A549 (cell line): ENCODE results near the gene LSR. TPM values are rescaled to one million over a fixed set of nuclear protein-coding genes. Genes with fewer than 3 reads are reported as not detected.

ENCODE experiments used
- ATAC-seq, 2 experiments: fragments of 200-7000 bp in 1 of 2; fragments of >200 bp in 1 of 2; cut with Nextera tagmentation in 1 of 2; cut with Tn5 transposase in 1 of 2; 3 replicates each; pipeline versions ENCODE4 v1.8.0 to v1.9.1; 2018 to 2020; ENCODE audit warnings: mild to moderate bottlenecking in 1 of 2, moderate library complexity in 1 of 2
- CTCF ChIA-PET: fragments of 300-600 bp; sonication (Branson Sonifier 250); formaldehyde crosslinking; extraction: SDS; loops from one replicate; lab custom pipeline; 2021; ENCODE audit warnings: antibody characterized with exemption, inconsistent platforms; lab: Yijun Ruan, JAX
- POLR2A ChIA-PET: fragments of 350-600 bp; formaldehyde crosslinking; extraction: SDS; loops from one replicate; lab custom pipeline; 2021; ENCODE audit warnings: antibody characterized with exemption, inconsistent platforms; lab: Yijun Ruan, JAX
- DNase-seq, 2 experiments: peaks; one replicate each; pipeline versions ENCODE4 v3.0.0 to v3.0.0-alpha.2; 2011 to 2016; ENCODE audit warnings: low read depth in 1 of 2, low spot score in 1 of 2
- FAIRE-seq: peaks from 2 replicates; lab custom pipeline; 2011; peaks lifted over from hg19 to GRCh38; lab: Jason Lieb, UNC
- H3K27ac ChIP-seq, 2 experiments: fragments of >200 bp; sonication (Bioruptor Twin); formaldehyde crosslinking; 3 replicates each; pipeline ENCODE4 v1.5.1; 2016 to 2017
- H3K4me1 ChIP-seq: fragments of >200 bp; sonication (Bioruptor Twin); formaldehyde crosslinking; 3 replicates; pipeline ENCODE4 v1.6.1; 2016
- H3K4me2 ChIP-seq: fragments of >200 bp; sonication (Bioruptor Twin); formaldehyde crosslinking; 3 replicates; pipeline ENCODE4 v1.6.1; 2016
- H3K4me3 ChIP-seq: fragments of >200 bp; sonication (Bioruptor Twin); formaldehyde crosslinking; 3 replicates; pipeline ENCODE4 v1.5.1; 2016
- H3K9me3 ChIP-seq: fragments of >200 bp; sonication (Bioruptor Twin); formaldehyde crosslinking; 3 replicates; pipeline ENCODE4 v1.6.1; 2016
- CBX8 ChIP-seq: fragments of 200-600 bp; sonication (generic); IDR thresholded peaks from 2 replicates; pipeline ENCODE4 v1.6.1; 2016
- EP300 ChIP-seq, 2 experiments: fragments of >200 bp; sonication (Bioruptor Twin); formaldehyde crosslinking; IDR thresholded peaks; 2 replicates in 1 of 2; 3 replicates in 1 of 2; pipeline ENCODE4 v1.6.1; 2016 to 2017
- FOSB ChIP-seq: fragments of 250-450 bp; sonication (Bioruptor Pico); IDR thresholded peaks from 2 replicates; pipeline ENCODE4 v1.5.0; 2020; ENCODE audit warnings: mild to moderate bottlenecking, moderate library complexity
- FOXS1 ChIP-seq: fragments of 250-450 bp; sonication (Bioruptor Pico); IDR thresholded peaks from 2 replicates; pipeline ENCODE4 v1.5.0; 2020; ENCODE audit warnings: mild to moderate bottlenecking, moderate library complexity
- HOXB13 ChIP-seq: fragments of 250-450 bp; sonication (Bioruptor Pico); IDR thresholded peaks from 2 replicates; pipeline ENCODE4 v1.5.0; 2020; ENCODE audit warnings: low read depth, mild to moderate bottlenecking, moderate library complexity
- JUNB ChIP-seq: fragments of >200 bp; sonication (Bioruptor Twin); formaldehyde crosslinking; IDR thresholded peaks from 2 replicates; pipeline ENCODE4 v1.6.1; 2016
- MAZ ChIP-seq: fragments of 150-350 bp; IDR thresholded peaks from 2 replicates; pipeline ENCODE4 v1.6.1; 2014; ENCODE audit warnings: antibody characterized with exemption, low read depth, low read length, borderline replicate concordance
- NFE2L2 ChIP-seq: fragments of 150-350 bp; conservative IDR thresholded peaks from 2 replicates; pipeline ENCODE4 v1.6.1; 2014; ENCODE audit warnings: low read length
- NR3C1 ChIP-seq: fragments of >200 bp; sonication (Bioruptor Twin); formaldehyde crosslinking; IDR thresholded peaks from 3 replicates; pipeline ENCODE4 v1.6.1; 2017
- POLR2AphosphoS2 ChIP-seq: conservative IDR thresholded peaks from 2 replicates; pipeline ENCODE4 v1.6.1; 2012; ENCODE audit warnings: low read length, improper control_type of control experiment, inconsistent platforms
- RAD21 ChIP-seq, 2 experiments: fragments of >200 bp in 1 of 2; sonication (Bioruptor Twin) in 1 of 2; formaldehyde crosslinking in 1 of 2; IDR thresholded peaks in 1 of 2; conservative IDR thresholded peaks in 1 of 2; 2 replicates in 1 of 2; 3 replicates in 1 of 2; pipeline ENCODE4 v1.6.1; 2012 to 2018; ENCODE audit warnings: inconsistent platforms in 1 of 2
- RFX5 ChIP-seq: fragments of 450-650 bp; IDR thresholded peaks from 2 replicates; pipeline ENCODE4 v1.7.1; 2014; ENCODE audit warnings: antibody characterized with exemption, mild to moderate bottlenecking, moderate library complexity
- SMC3 ChIP-seq: fragments of >200 bp; sonication (Bioruptor Twin); formaldehyde crosslinking; IDR thresholded peaks from 3 replicates; pipeline ENCODE4 v1.6.1; 2018; ENCODE audit warnings: inconsistent platforms
- SREBF2 ChIP-seq: fragments of 450-650 bp; IDR thresholded peaks from 2 replicates; pipeline ENCODE4 v1.6.1; 2014; ENCODE audit warnings: mild to moderate bottlenecking, moderate library complexity
- TFCP2L1 ChIP-seq: fragments of 250-450 bp; sonication (Bioruptor Pico); IDR thresholded peaks from 2 replicates; pipeline ENCODE4 v1.5.0; 2021; ENCODE audit warnings: mild to moderate bottlenecking
- TP53 ChIP-seq: fragments of 250-450 bp; sonication (Bioruptor Pico); IDR thresholded peaks from 2 replicates; pipeline ENCODE4 v1.5.0; 2021; ENCODE audit warnings: mild to moderate bottlenecking, moderate library complexity
- ZC3H11A ChIP-seq: fragments of 450-650 bp; IDR thresholded peaks from 2 replicates; pipeline ENCODE4 v1.6.1; 2014; ENCODE audit warnings: antibody characterized with exemption, mild to moderate bottlenecking
- ZNF302 ChIP-seq: fragments of 250-450 bp; sonication (Bioruptor Pico); IDR thresholded peaks from 2 replicates; pipeline ENCODE4 v1.9.0; 2021; ENCODE audit warnings: inconsistent platforms, mild to moderate bottlenecking, moderate library complexity
- ZSCAN20 ChIP-seq: fragments of 250-450 bp; sonication (Bioruptor Pico); IDR thresholded peaks from 2 replicates; pipeline ENCODE4 v1.8.0; 2022; ENCODE audit warnings: mild to moderate bottlenecking, moderate library complexity
- WGBS: methylation state at CpG from one replicate; pipeline ENCODE4 v1.1.6; 2017; ENCODE audit errors: missing lambda C conversion rate; 5-methylcytosine and 5-hydroxymethylcytosine counted together
- polyA plus RNA-seq, 4 experiments: library from polyadenylated mRNA; depleted of rRNA in 3 of 4; stranded (reverse); fragments of >200 nt; fragmentation: RNase III in 1 of 4; extraction: RNeasy Plus Mini Kit Qiagen cat#74134 plus additional on column Dnase treatment in 1 of 4; gene quantifications; 2 replicates in 3 of 4; 3 replicates in 1 of 4; pipeline ENCODE4 v1.2.3, GENCODE V29; 2011 to 2017
- TF ChIP-seq, protein P1 (sequence below): IDR thresholded peaks from 2 replicates; pipeline ENCODE4 v1.6.1; 2012
- TF ChIP-seq, protein P2 (sequence below): fragments of 150-350 bp; IDR thresholded peaks from 2 replicates; pipeline ENCODE4 v1.6.1; 2014; ENCODE audit warnings: low read depth, mild to moderate bottlenecking, low read length
- TF ChIP-seq, protein P3 (sequence below): fragments of 250-450 bp; sonication (Bioruptor Pico); IDR thresholded peaks from 2 replicates; pipeline ENCODE4 v1.5.0; 2020; ENCODE audit warnings: low read depth, mild to moderate bottlenecking, moderate library complexity

Gene LSR
- polyA plus RNA-seq, 2 of the 4 experiments (the other 2 are of a cell fraction) = 2.1 to 3.6 TPM

DNA sequence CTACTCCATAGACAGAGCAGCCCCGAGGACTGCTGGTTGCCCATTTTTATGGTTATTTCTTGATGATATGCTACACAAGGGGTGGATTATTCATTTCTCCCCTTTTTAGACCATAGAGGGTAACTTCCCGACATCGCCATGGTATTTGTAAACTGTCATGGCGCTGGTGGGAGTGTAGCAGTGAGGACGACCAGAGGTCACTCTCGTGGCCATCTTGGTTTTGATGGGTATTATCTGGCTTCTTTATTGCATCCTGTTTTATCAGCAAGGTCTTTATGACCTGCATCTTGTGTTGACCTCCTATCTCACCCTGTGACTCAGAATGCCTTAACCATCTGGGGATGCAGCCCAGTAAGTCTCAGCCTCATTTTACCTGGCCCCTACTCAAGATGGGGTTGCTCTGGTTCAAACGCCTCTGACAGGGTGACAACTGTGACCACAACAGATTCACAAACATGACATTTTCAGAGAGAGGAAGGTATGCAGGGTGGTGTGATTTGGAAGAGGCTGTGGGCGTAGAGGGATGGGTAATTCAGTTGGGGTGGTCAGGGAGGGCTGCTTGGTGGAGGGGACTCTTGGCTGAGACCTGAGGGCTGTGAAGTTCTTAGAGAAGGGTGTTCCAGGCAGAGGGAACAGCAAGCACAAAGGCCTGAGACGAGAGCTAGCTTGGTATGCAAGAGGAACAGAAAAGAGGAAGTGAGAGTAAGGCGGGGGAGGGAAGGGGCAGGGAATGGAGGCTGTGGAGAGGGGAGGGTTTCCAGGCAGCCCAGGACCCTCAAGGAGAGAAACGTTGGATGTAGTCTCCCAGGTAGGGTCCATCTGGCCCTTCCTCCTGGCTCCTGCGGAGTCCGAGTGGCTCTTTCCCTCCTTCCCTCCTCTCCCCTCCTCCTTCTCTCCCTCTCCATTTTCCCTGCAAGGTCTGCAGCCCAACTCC, 43.7 kb upstream of the LSR start:
- ATAC-seq = 0 out of 6 replicates have a peak, but pooled peaks of 1 of the 2 experiments have one; percentile 17
- WGBS = 48% methylated on average over 13 of the region's 13 CpGs
- Histone ChIP-seq H3K4me2 (no peak overlapping the region), H3K27ac (no peak overlapping the region), H3K9me3 (no peaks in the 10 kb centered on the region; the same call in 2 of the 3 replicates), H3K4me1 (no peaks in the 10 kb centered on the region), H3K4me3 (no peak overlapping the region)
- no peak for FAIRE-seq
- TF ChIP-seq CBX8 (no peak), RFX5 (no peak), RAD21 (conservative IDR thresholded peaks at IDR 0.05 in 1 of 2, IDR thresholded peaks at IDR 0.05 in 1 of 2) (no peak), SMC3 (no peak), HOXB13 (CRISPR knock-in tag) (no peak), JUNB (no peak), FOSB (no peak), ZC3H11A (no peak), NFE2L2 (no peak), EP300 (IDR thresholded peaks at IDR 0.05) (no peak), NR3C1 (no peak), POLR2AphosphoS2 (no peak), TP53 (CRISPR knock-in tag) (no peak), ZNF302 (CRISPR knock-in tag) (no peak), TFCP2L1 (no peak), FOXS1 (CRISPR knock-in tag) (no peak), SREBF2 (no peak)
- TF ChIP-seq, protein P1, sequence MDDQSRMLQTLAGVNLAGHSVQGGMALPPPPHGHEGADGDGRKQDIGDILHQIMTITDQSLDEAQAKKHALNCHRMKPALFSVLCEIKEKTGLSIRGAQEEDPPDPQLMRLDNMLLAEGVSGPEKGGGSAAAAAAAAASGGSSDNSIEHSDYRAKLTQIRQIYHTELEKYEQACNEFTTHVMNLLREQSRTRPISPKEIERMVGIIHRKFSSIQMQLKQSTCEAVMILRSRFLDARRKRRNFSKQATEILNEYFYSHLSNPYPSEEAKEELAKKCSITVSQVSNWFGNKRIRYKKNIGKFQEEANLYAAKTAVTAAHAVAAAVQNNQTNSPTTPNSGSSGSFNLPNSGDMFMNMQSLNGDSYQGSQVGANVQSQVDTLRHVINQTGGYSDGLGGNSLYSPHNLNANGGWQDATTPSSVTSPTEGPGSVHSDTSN = no peak
- TF ChIP-seq, protein P2, sequence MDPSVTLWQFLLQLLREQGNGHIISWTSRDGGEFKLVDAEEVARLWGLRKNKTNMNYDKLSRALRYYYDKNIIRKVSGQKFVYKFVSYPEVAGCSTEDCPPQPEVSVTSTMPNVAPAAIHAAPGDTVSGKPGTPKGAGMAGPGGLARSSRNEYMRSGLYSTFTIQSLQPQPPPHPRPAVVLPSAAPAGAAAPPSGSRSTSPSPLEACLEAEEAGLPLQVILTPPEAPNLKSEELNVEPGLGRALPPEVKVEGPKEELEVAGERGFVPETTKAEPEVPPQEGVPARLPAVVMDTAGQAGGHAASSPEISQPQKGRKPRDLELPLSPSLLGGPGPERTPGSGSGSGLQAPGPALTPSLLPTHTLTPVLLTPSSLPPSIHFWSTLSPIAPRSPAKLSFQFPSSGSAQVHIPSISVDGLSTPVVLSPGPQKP = no peak
- TF ChIP-seq, protein P3, sequence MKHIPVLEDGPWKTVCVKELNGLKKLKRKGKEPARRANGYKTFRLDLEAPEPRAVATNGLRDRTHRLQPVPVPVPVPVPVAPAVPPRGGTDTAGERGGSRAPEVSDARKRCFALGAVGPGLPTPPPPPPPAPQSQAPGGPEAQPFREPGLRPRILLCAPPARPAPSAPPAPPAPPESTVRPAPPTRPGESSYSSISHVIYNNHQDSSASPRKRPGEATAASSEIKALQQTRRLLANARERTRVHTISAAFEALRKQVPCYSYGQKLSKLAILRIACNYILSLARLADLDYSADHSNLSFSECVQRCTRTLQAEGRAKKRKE (CRISPR knock-in tag) = no peak
- CTCF ChIA-PET = interaction anchor here (0.8 to 1.2 kb wide), 2 partner anchors 9 to 27 kb away, joined by 3 read pairs; no protein-coding TSS in a partner anchor
- POLR2A ChIA-PET = no interaction called here
- DNase-seq = no peak

DNA sequence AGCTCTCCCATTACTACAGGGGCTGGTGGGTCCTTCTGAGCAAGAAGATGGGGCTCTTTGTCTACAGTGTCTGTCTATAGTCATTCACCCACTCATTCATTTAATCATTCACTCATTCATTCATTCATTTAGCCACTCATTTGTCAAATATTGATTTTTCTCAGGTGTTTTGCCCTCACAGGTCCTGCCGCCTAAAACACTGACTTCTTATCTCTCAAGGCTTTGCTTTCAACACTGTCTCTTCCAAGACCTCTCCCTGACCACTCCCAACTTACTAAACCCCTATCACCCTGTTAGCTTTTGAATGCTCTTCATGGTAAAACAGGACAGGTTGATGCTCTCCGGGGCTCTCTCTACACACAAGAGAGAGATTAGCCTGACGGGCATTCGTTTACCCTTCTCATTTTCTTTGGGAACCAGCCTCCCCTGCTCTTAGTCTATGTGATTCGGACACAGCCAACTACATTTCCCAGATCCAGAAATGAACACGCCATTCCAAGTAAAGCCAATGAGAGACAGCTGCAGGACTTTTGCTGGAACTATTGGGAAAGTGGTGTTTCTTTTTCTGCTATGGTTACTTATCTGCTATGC, 43.0 kb upstream of the LSR start:
- no peaks in the 10 kb centered on the region; the same call in 2 of the 3 replicates for H3K9me3 ChIP-seq
- POLR2A ChIA-PET = no interaction called here
- no peak for ATAC-seq
- no peak overlapping the region for H3K4me2 ChIP-seq
- TF ChIP-seq MAZ = no peak
- no peak for TF ChIP-seq ZSCAN20 (CRISPR knock-in tag)
- no peak for TF ChIP-seq FOXS1 (CRISPR knock-in tag)
- TF ChIP-seq, all 56 proteins: peak for 0
- DNase-seq (no peak), FAIRE-seq (no peak)
- CTCF ChIA-PET = interaction anchor here (0.8 kb wide), 1 partner anchor 9 kb away, joined by 3 read pairs; no protein-coding TSS in a partner anchor
- Histone ChIP-seq H3K4me1 (no peaks in the 10 kb centered on the region), H3K27ac (no peak overlapping the region), H3K4me3 (no peak overlapping the region)
- 54% methylated on average over 6 of the region's 6 CpGs for WGBS
